K562 (cell line): ENCODE data around the gene EXOC4. TPM values are rescaled to one million over a fixed set of nuclear protein-coding genes. Genes with fewer than 3 reads are reported as not detected.

Experiments used
- ATAC-seq: fragments of 200-7000 bp; cut with Tn5 transposase; 3 replicates; pipeline ENCODE4 v1.9.1; 2020; ENCODE audit warnings: moderate library complexity
- BruUV-seq: library from RNA; stranded (reverse); fragments of 400-500 nt; replicated peaks from 2 replicates; lab custom pipeline; 2021; lab: Mats Ljungman, UMichigan
- CTCF ChIA-PET: fragments of 300-600 bp; formaldehyde crosslinking; extraction: SDS; loops from one replicate; lab custom pipeline; 2021; ENCODE audit warnings: low intra/inter-chr PET ratio; lab: Yijun Ruan, JAX
- POLR2A ChIA-PET: fragments of 300-600, 350-650 bp; sonication (Branson Sonifier 250); formaldehyde crosslinking; extraction: SDS; loops from one replicate; lab custom pipeline; 2021; ENCODE audit warnings: antibody characterized with exemption, inconsistent platforms; lab: Yijun Ruan, JAX
- DNase-seq, 4 experiments: peaks; one replicate each; pipeline versions ENCODE4 v3.0.0 to v3.0.0-alpha.2; 2011 to 2018; ENCODE audit warnings: low spot score in 3 of 4, mixed read lengths in 3 of 4; ENCODE audit errors: extremely low read depth in 1 of 4
- FAIRE-seq: peaks from 2 replicates; lab custom pipeline; 2011; peaks lifted over from hg19 to GRCh38; lab: Jason Lieb, UNC
- H2AFZ ChIP-seq: 2 replicates; pipeline ENCODE4 v1.6.0; 2011; ENCODE audit warnings: low read depth, low read length, control low read depth, inconsistent platforms
- H3K27ac ChIP-seq: fragments of 200-600 bp; 3 replicates; pipeline ENCODE4 v1.8.0; 2011; ENCODE audit warnings: low read depth, mild to moderate bottlenecking, control low read depth, inconsistent platforms, low read length, moderate library complexity, mixed read lengths; ENCODE audit errors: extremely low read depth
- H3K27me3 ChIP-seq, 2 experiments: fragments of 300-600 bp in 1 of 2; 2 replicates in 1 of 2; 3 replicates in 1 of 2; pipeline versions ENCODE4 v1.6.0 to v1.8.0; 2011; ENCODE audit warnings: inconsistent platforms in 2 of 2, low read length in 2 of 2, mild to moderate bottlenecking in 1 of 2, mixed read lengths in 1 of 2, moderate library complexity in 1 of 2; ENCODE audit not compliant: control insufficient read depth in 2 of 2, insufficient read depth in 2 of 2
- H3K36me3 ChIP-seq: fragments of 300-600 bp; 3 replicates; pipeline ENCODE4 v1.8.0; 2011; ENCODE audit warnings: mild to moderate bottlenecking, low read length, inconsistent platforms; ENCODE audit not compliant: control insufficient read depth, insufficient read depth
- H3K4me1 ChIP-seq, 2 experiments: fragments of 200-600 bp in 1 of 2; replicated peaks in 1 of 2; 2 replicates in 1 of 2; 3 replicates in 1 of 2; pipeline versions ENCODE4 v1.5.1 to v1.8.0; 2011; ENCODE audit warnings: inconsistent platforms in 2 of 2, low read length in 2 of 2, mild to moderate bottlenecking in 1 of 2, mixed read lengths in 1 of 2, moderate library complexity in 1 of 2; ENCODE audit not compliant: control insufficient read depth in 2 of 2, insufficient read depth in 2 of 2
- H3K4me2 ChIP-seq: 2 replicates; pipeline ENCODE4 v1.6.1; 2011; ENCODE audit warnings: low read length, control low read depth, inconsistent platforms, mixed read lengths; ENCODE audit not compliant: insufficient read depth
- H3K4me3 ChIP-seq: fragments of 200-600 bp; sonication (generic), shearing (Covaris generic); 2 replicates; pipeline ENCODE4 v1.5.1; 2016; ENCODE audit warnings: control low read depth, inconsistent platforms
- H3K79me2 ChIP-seq: fragments of 200-600 bp; 3 replicates; pipeline ENCODE4 v1.8.0; 2011; ENCODE audit warnings: low read length, inconsistent platforms; ENCODE audit not compliant: control insufficient read depth, insufficient read depth
- H3K9ac ChIP-seq, 2 experiments: 2 replicates each; pipeline versions ENCODE4 v1.6.0 to v1.6.1; 2011; ENCODE audit warnings: low read depth in 2 of 2, low read length in 2 of 2, control low read depth in 1 of 2, inconsistent platforms in 1 of 2, mild to moderate bottlenecking in 1 of 2, mixed read lengths in 1 of 2; ENCODE audit not compliant: insufficient read depth in 1 of 2
- H3K9me1 ChIP-seq: one replicate; pipeline ENCODE4 v1.6.0; 2011; ENCODE audit warnings: inconsistent platforms, mild to moderate bottlenecking, low read length, moderate library complexity; ENCODE audit not compliant: control insufficient read depth, insufficient read depth
- H3K9me3 ChIP-seq: replicated peaks from 2 replicates; pipeline ENCODE4 v1.5.1; 2011; ENCODE audit warnings: low read depth, low read length, inconsistent platforms; ENCODE audit not compliant: control insufficient read depth, insufficient read depth
- H4K20me1 ChIP-seq: replicated peaks from 2 replicates; pipeline ENCODE4 v1.6.1; 2011; ENCODE audit warnings: low read length, inconsistent platforms, mixed read lengths; ENCODE audit not compliant: control insufficient read depth, insufficient read depth
- FOS ChIP-seq: IDR thresholded peaks from 3 replicates; pipeline ENCODE4 v1.6.1; 2011; ENCODE audit not compliant: insufficient read length; ENCODE audit errors: extremely low read depth
- HNRNPL ChIP-seq: fragments of 200-400 bp; formaldehyde crosslinking; IDR thresholded peaks from 2 replicates; pipeline ENCODE4 v1.6.1; 2017; ENCODE audit warnings: low read depth, mild to moderate bottlenecking, low read length
- MGA ChIP-seq: fragments of 450-650 bp; IDR thresholded peaks from 2 replicates; pipeline ENCODE4 v1.6.1; 2016; ENCODE audit warnings: mild to moderate bottlenecking, moderate library complexity
- MLX ChIP-seq, 2 experiments: fragments of 450-650 bp in 1 of 2; sonication (generic) in 1 of 2; formaldehyde crosslinking; conservative IDR thresholded peaks; 2 replicates each; pipeline versions ENCODE4 v1.4.0 to v1.8.1; 2020 to 2022; ENCODE audit warnings: mild to moderate bottlenecking in 1 of 2, missing genetic modification reagents in 1 of 2
- RBM25 ChIP-seq: fragments of 200-400 bp; formaldehyde crosslinking; IDR thresholded peaks from 2 replicates; pipeline ENCODE4 v1.6.1; 2018; ENCODE audit warnings: low read length, low read depth, moderate library complexity; ENCODE audit not compliant: severe bottlenecking
- ZNF79 ChIP-seq: fragments of 250-450 bp; sonication (Bioruptor Pico); IDR thresholded peaks from 2 replicates; pipeline ENCODE4 v1.4.0; 2020; ENCODE audit warnings: low read depth, mild to moderate bottlenecking, moderate library complexity
- in situ Hi-C: fragments of 300-500 bp; cut with MboI; formaldehyde crosslinking; loops from 4 replicates; pipeline ENCODE4 v1.15.0; 2018; ENCODE audit warnings: inconsistent platforms, mixed read lengths
- intact Hi-C: fragments of 100-400 bp; cut with micrococcal nuclease; formaldehyde crosslinking; loops from 2 replicates; pipeline ENCODE4 v1.14.2; 2022
- polyA plus RNA-seq, 8 experiments: library from polyadenylated mRNA; depleted of rRNA in 4 of 8; stranded (reverse) in 5 of 8; unstranded in 3 of 8; fragments of >200 nt; fragmentation: Nextera tagmentation in 2 of 8; fragmentation: Illumina TruSeq in 1 of 8; extraction: Ambion mirVana in 2 of 8; extraction: Trizol in 1 of 8; gene quantifications; 2 replicates each; pipeline versions ENCODE4 v1.2.1 to v1.2.3, GENCODE V29; 2011 to 2014; ENCODE audit warnings: inconsistent platforms in 1 of 8, missing spikeins in 1 of 8
- total RNA-seq, 7 experiments: library from RNA; depleted of rRNA in 6 of 7; stranded (reverse); fragments of >200 nt in 6 of 7; fragmentation: Illumina TruSeq in 2 of 7; extraction: Trizol in 2 of 7; gene quantifications; 2 replicates each; pipeline versions ENCODE4 v1.2.1 to v1.2.3, GENCODE V29; 2011 to 2021; ENCODE audit warnings: low replicate concordance in 1 of 7
- TF ChIP-seq, protein P1 (sequence below): fragments of 250-450 bp; sonication (Bioruptor Pico); IDR thresholded peaks from 2 replicates; pipeline ENCODE4 v1.5.0; 2020; ENCODE audit warnings: mild to moderate bottlenecking

The EXOC4 gene
- total and polyA plus RNA-seq, 9 of the 15 experiments (the other 6 are each of a cell fraction or from before 2014, with no cell fraction given) = 18.5 to 73.1 (median 46.6) TPM

- in situ Hi-C loops (no loop called here), intact Hi-C loops (no loop called here)
- H3K36me3 ChIP-seq = no peaks in the 10 kb centered on the region
- no peaks in the 10 kb centered on the region for H3K27me3 ChIP-seq
- H3K9ac ChIP-seq = no peak overlapping the region
- DNase-seq (no peak), FAIRE-seq (no peak), ATAC-seq (no peak)
- H3K4me3 ChIP-seq = no peak overlapping the region
- POLR2A ChIA-PET = no interaction called here
- H3K79me2 ChIP-seq = no peaks in the 10 kb centered on the region
- no peaks in the 10 kb centered on the region for H4K20me1 ChIP-seq
- H3K9me3 ChIP-seq = no peaks in the 10 kb centered on the region
- H3K9me1 ChIP-seq = no peaks in the 10 kb centered on the region
- no peak overlapping the region for H3K27ac ChIP-seq
- no TSS peak for BruUV-seq
- H3K4me2 ChIP-seq = no peak overlapping the region
- H3K4me1 ChIP-seq = no peaks in the 10 kb centered on the region; a peak in 1 of 5 replicates
- CTCF ChIA-PET = no interaction called here
- H2AFZ ChIP-seq = no peak overlapping the region
- TF ChIP-seq, protein P1, sequence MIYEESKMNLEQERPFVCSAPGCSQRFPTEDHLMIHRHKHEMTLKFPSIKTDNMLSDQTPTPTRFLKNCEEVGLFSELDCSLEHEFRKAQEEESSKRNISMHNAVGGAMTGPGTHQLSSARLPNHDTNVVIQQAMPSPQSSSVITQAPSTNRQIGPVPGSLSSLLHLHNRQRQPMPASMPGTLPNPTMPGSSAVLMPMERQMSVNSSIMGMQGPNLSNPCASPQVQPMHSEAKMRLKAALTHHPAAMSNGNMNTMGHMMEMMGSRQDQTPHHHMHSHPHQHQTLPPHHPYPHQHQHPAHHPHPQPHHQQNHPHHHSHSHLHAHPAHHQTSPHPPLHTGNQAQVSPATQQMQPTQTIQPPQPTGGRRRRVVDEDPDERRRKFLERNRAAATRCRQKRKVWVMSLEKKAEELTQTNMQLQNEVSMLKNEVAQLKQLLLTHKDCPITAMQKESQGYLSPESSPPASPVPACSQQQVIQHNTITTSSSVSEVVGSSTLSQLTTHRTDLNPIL (CRISPR knock-in tag) = no peak
- TF ChIP-seq RBM25 (no peak), MGA (no peak), FOS (no peak), HNRNPL (no peak), MLX (CRISPR knock-in tag; conservative IDR thresholded peaks at IDR 0.05) (no peak), ZNF79 (no peak)
Observed at GRCh38 chr7:133514551-133514950, 261.7 kb downstream of the EXOC4 start.
